Epithelial cell of esophagus (primary cell): Measurements from ENCODE around the gene S1PR3.
A peak's percentile ranks its signal among the peaks of the same experiment; 100 is the strongest.

Source experiments
- DNase-seq: peaks from one replicate; pipeline ENCODE4 v3.0.0; 2010; ENCODE audit warnings: low read depth
- H3K4me3 ChIP-seq: 2 replicates; pipeline ENCODE4 v1.5.1; 2011; ENCODE audit warnings: mild to moderate bottlenecking, low read length, control low read depth
- TF ChIP-seq, protein P1 (sequence below): IDR thresholded peaks from 2 replicates; pipeline ENCODE4 v1.5.1; 2011; ENCODE audit warnings: low read depth, mild to moderate bottlenecking, low read length, control low read depth, inconsistent platforms; ENCODE audit not compliant: insufficient read depth; ENCODE audit errors: missing control alignments

The S1PR3 gene

DNA sequence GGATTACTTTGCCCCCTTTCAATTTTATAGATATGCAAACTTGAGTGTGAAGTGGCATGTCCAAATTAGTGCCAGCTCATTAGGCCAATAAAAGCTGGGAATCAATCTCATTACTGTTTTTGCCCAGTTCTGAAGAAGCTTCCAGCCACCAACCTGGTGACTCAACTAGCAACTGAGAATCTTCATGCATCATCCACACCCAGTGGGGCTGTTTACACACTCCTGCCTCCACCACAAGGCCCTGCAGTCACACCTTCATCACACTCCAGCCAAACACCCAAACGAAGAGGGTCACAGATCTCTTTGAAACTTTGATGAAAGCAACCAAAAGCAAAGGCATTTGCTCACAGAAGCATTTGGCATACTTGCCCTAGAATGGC lies 41.3 kb upstream of the S1PR3 start:
- peak; percentile 82 for DNase-seq
- TF ChIP-seq, protein P1, sequence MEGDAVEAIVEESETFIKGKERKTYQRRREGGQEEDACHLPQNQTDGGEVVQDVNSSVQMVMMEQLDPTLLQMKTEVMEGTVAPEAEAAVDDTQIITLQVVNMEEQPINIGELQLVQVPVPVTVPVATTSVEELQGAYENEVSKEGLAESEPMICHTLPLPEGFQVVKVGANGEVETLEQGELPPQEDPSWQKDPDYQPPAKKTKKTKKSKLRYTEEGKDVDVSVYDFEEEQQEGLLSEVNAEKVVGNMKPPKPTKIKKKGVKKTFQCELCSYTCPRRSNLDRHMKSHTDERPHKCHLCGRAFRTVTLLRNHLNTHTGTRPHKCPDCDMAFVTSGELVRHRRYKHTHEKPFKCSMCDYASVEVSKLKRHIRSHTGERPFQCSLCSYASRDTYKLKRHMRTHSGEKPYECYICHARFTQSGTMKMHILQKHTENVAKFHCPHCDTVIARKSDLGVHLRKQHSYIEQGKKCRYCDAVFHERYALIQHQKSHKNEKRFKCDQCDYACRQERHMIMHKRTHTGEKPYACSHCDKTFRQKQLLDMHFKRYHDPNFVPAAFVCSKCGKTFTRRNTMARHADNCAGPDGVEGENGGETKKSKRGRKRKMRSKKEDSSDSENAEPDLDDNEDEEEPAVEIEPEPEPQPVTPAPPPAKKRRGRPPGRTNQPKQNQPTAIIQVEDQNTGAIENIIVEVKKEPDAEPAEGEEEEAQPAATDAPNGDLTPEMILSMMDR, result no peak
- no peak overlapping the region for H3K4me3 ChIP-seq

DNA sequence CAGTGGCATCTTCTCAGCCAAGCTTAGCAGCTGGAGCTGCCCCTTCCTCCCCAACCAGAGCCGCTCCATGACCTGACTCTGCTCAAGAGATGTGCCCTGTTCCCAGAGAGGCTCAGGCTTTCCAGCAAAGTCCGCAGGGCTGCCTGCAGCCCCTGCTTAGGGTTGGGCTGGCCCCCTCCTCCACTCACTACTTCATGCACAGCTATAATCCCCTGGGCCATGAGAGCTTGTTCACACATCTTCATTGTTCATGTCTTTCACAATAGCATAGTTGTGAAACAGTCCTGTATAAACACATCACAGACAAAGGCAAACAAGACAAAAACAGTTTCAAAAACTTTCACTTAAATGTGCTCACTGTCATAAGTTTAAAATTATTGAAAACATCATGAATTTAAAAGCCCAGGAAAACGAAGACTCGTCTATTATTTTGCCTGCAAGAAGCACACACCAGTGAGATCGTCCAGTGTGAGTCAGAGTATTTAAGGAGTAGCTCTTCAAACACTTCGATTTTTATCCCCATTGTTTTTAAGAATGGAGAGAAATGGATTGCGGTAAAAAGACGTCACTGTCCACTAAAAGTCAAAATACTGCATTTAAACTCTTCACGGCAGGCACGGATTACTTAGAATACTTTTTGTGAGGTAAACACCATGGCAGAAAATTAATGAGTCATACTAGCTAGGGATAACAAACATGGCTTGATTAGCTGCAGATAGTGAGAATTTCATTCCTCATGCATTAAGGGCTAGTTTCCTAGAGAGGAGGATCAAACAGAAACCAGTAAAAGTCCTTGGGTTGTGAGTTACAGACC lies 40.7 kb upstream of the S1PR3 start:
- TF ChIP-seq, protein P1, result no peak
- no peak overlapping the region for H3K4me3 ChIP-seq
- DNase-seq, result peak; percentile 89

DNA sequence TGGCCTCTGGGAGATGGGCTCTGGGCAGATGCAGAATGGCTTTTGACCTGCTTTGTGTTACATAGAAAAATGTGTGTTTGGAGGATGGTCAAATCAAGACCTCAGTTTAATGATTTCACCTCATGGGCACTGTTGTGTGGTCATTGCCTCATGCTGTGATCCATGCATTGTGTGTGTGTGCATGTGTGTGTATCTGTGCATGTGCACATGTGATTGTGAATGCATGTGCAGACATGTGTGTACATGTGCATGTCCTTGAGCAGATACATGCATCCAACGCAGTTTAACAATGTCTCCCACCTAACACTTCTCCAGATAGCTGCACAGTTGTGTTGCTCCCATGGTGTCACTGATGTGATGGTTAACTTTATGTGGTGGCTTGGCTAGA lies 40.1 kb upstream of the S1PR3 start:
- TF ChIP-seq, protein P1, result no peak
- H3K4me3 ChIP-seq, result no peak overlapping the region
- DNase-seq, result no peak

GRCh38 chr9:88952086-88952615 lies 39.1 kb upstream of the S1PR3 start:
- TF ChIP-seq, protein P1, result no peak
- H3K4me3 ChIP-seq, result no peak overlapping the region
- no peak for DNase-seq

- no peak for DNase-seq
- no peak overlapping the region for H3K4me3 ChIP-seq
- TF ChIP-seq, protein P1, result no peak
Observed at GRCh38 chr9:88952976-88953375, 38.3 kb upstream of the S1PR3 start.

- no peak for DNase-seq
- TF ChIP-seq, protein P1, result no peak
- H3K4me3 ChIP-seq, result no peak overlapping the region
Observed at GRCh38 chr9:88953381-88954029, 37.8 kb upstream of the S1PR3 start.
